ENCODE results near the gene PXDN.
A peak's percentile ranks its signal among the peaks of the same experiment; 100 is the strongest.

The PXDN gene

GRCh38 chr2:1774929-1775328 is 30.6 kb upstream of the PXDN start:
- DNase-seq (ENCODE audit: low read depth): no peak
- no peak overlapping the region for H3K4me3 ChIP-seq (ENCODE audit: low read length)
- TF ChIP-seq CTCF (conservative IDR thresholded peaks at IDR 0.05; ENCODE audit: low read length): no peak

- H3K4me3 ChIP-seq (ENCODE audit: low read length): no peak overlapping the region
- TF ChIP-seq CTCF (conservative IDR thresholded peaks at IDR 0.05; ENCODE audit: low read length): no peak
- DNase-seq (ENCODE audit: low read depth): no peak
Measured at GRCh38 chr2:1773883-1774282, 29.6 kb upstream of the PXDN start.

- H3K4me3 ChIP-seq (ENCODE audit: low read length): no peak overlapping the region
- TF ChIP-seq CTCF (conservative IDR thresholded peaks at IDR 0.05; ENCODE audit: low read length): no peak
- no peak for DNase-seq (ENCODE audit: low read depth)
Measured at GRCh38 chr2:1772471-1773267, 28.4 kb upstream of the PXDN start.

- no peak for DNase-seq (ENCODE audit: low read depth)
- TF ChIP-seq CTCF (conservative IDR thresholded peaks at IDR 0.05; ENCODE audit: low read length): no peak
Measured at GRCh38 chr2:1771626-1772280, 27.4 kb upstream of the PXDN start.

GRCh38 chr2:1770566-1771380 is 26.5 kb upstream of the PXDN start:
- DNase-seq (ENCODE audit: low read depth): no peak
- TF ChIP-seq CTCF (conservative IDR thresholded peaks at IDR 0.05; ENCODE audit: low read length): no peak
- H3K4me3 ChIP-seq (ENCODE audit: low read length): no peak overlapping the region

More at GRCh38 chr2:1771626-1772280, 27.4 kb upstream of the PXDN start:
- H3K4me3 ChIP-seq (ENCODE audit: low read length): no peak overlapping the region

- H3K4me3 ChIP-seq (ENCODE audit: low read length): no peak overlapping the region
- peak; percentile 36 for DNase-seq (ENCODE audit: low read depth)
Measured at GRCh38 chr2:1769703-1770422, 25.5 kb upstream of the PXDN start.

More at GRCh38 chr2:1769703-1770422, 25.5 kb upstream of the PXDN start:
- peak; percentile 68 for TF ChIP-seq CTCF (conservative IDR thresholded peaks at IDR 0.05; ENCODE audit: low read length)
